GM18519 (cell line): ENCODE results near the gene OASL.

ENCODE experiments used
- ATAC-seq: cut with Tn5 transposase; IDR thresholded peaks from one replicate; pipeline ENCODE4 v1.9.1; 2021; ENCODE audit warnings: mild to moderate bottlenecking, moderate library complexity; ENCODE audit not compliant: unreplicated experiment, low FRiP score

Gene OASL

GRCh38 chr12:121018860-121019617 is 20.0 kb downstream of the OASL start:
- no peak for ATAC-seq

DNA sequence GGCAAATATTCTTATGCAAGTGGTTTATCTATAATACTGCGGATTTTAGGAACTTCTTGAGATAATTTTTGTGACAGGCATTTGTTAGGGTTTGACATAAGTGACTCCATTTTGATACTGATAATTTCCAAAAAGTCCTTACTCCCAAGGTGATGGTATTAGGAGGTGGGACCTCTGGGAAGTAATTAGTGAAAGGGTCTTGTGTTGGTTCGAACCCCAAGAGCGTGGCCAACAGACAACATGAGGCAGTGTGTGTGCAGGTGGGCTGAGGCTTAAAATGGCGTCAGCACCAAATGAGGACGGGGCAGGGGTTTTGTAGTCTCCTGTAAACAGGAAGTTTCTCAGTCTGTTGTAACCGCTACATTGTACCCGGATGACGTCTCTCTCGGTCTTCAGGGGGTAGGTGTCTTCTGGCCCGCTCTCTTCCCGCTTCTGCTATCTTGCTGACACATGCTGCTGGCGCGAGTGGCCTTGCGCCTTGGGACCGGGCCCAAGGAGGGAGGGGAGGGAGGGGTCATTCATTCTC is 21.0 kb downstream of the OASL start:
- ATAC-seq = no peak

DNA sequence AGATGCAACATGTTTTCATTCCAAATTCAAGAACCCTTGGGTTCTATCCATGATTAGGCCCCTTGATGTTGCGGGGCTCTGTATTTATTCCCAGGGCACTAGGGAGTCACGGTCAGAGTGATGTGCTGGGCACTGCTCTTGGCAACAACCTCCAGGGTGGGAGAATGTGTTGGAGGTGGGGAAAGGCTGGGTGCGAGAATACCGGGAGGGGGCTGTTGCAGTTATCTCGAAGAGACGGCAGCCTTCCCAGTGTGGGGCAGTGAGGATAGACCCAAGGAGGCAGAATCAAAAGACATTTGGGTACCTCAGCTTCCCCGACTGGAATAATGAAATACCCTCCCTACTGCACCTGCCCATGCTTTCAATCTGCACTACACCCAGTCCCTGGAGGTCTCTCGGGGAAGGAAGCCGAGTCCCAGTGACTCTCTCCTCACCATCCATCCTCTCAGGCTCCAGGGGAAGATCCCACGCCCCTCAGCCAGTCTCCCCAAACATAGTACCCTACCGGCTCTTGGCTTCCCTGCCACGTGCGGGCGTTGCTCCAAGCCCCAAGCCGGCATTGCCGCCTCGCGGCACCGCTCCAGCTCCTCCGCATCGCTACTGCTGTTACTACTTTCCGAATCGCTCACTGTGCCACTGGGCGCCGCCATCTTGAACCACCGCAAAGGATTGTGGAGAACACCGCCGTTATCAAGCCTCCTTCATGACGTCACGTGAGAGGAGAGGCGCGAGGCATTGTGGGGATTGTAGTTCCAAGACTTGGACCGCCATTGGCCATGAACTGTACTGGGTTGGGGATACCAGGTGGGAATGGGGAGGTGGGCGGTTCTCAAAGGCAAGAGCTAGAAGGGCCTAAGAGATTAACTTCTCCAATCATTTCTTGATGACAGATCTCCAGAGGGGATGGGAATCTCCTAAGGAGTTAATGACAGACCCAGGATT is 22.9 kb downstream of the OASL start, which contains the start of gene C12orf43:
Gene C12orf43, minus strand, starts transcription at position 663 of the 942 bp plus-strand sequence. Its CDS starts 13 bp downstream, at position 650.
- peak; percentile 85 for ATAC-seq

DNA sequence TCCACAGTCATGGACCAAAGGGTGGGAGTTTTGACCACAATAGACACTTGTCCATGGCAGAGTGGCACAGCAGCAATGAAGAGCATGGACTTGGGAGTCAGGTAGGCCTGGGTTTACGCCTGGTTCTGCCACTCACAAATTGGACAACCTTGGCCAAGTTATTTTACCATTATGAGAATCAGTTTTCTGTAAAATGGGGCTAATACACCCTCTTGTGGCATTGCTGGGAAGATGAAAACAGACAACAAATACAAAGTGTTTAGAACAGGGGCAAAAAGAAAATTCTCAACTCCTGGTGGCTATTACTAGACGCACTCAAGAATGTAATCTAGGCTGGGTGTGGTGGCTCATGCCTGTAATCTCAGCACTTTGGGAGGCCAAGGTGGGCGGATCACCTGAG is 25.3 kb downstream of the OASL start:
- no peak for ATAC-seq

GRCh38 chr12:121011820-121012219 is 27.2 kb downstream of the OASL start:
- ATAC-seq = no peak

DNA sequence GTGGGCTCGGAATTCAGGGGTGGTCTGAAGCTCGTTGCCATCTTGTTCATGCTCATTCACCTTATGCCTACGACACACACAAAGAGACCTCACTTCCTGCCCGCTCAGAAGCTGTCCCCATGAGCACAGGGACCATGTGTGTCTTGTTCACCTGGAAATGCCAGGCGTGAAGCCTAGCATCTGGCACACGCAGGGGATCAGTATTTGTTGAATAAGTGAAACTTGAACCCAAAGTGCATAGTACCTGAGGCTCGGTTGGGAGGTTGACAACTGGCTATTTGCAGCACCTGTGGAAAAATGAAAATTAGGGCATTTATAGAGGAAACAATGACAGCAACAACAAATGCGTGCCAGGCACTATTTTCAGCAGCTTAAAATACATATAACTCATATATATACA is 28.2 kb downstream of the OASL start:
- ATAC-seq = no peak

DNA sequence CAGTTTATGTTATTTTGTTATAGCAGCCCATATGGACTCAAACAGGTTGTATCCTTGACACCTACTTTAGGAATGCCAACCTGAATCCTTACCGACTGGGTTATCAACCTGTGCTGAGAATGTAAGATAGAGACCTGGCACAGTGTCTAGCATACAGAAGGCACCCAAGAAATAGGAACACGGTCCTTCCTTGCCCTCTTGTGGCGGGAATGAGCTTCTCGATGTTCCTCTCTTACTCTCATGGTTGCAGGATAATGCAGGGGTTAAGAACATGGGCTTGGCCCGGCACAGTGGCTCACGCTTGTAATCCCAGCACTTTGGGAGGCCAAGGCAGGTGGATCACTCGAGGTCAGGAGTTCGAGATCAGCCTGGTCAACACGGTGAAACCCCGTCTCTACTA is 29.3 kb downstream of the OASL start:
- ATAC-seq = no peak

DNA sequence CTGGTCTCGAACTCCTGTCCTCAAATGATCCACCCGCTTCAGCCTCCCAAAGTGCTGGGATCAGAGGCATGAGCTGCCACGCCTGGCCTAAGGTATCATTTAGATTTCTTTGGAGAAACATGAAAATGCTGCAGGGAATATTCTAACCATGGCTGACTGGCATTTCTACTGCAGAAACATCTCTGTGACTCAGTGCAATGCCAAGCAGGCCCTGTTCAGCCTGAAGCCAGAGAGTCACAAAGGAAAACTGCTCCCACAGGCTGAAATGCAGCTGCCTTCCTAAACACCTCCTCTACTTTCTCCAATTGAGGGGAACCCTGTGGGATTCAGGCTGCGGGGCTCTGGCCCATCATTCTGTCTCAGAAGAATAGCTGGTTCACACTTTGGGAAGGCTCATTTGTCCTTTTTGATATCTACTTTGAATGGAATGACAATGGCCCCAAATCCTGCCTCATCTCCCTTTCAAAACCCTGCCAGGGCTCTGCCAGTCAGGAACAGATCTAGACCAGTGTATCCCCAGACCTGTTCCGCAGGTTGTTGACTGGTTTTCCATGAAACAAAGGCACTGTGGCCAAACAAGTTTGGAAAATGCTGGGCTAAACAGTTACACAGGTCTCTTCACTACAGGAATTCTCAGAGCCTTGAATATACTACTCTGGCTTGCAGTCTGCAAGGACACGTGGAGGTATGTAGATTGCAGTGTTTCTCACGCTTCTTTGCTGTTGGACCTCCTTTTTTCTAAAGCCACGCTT is 30.5 kb downstream of the OASL start:
- ATAC-seq = no peak

GRCh38 chr12:121005346-121005815 is 33.7 kb downstream of the OASL start:
- ATAC-seq = no peak

DNA sequence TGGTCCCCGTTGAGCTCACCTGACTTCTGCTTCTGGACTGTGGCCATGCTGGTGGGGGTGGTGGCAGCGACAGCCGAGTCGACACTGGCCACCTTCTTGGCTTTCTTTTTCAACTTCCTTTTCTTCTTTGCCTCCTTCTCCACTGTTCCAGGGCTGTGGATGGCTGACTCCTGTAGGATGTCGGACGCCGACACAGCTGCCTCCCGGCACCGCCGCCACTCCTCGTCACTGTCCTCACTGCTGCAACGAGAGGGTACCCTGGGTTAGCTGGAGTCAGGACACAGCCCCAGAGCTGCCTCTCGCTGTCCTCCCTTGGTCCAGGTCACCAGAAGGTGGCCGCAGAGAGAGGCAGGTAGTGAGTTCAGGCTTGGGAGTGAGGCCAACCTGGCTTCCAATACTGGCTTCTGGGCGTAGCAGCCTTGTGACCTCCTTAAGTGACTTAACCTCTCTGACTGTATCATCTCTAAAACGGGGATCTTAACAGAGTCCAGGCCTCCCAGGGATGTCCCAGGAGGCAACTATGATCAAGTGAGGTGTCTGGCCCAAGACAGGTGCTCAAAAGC is 34.7 kb downstream of the OASL start:
- ATAC-seq = no peak

DNA sequence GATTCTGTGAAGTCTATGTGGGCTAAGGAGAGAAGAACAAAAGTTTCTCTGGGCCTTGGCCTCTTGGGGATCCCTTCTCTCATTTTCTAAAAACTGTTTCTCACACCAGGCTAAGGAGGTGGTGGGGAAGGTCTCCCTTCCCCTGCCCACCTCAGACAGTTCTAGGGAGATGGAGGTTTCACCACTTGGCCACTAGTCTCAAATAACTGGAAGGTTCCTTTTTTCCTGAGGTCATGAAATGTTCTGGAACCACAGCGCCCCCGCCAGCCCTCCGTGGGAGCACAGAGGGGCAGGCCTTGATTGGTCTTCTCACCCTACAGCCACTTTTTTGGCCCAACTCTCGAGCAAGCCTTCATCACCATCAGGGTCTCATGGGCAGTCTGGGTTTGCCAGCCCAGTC is 35.4 kb downstream of the OASL start:
- ATAC-seq = no peak

GRCh38 chr12:121001841-121002483 is 37.1 kb downstream of the OASL start:
- no peak for ATAC-seq

DNA sequence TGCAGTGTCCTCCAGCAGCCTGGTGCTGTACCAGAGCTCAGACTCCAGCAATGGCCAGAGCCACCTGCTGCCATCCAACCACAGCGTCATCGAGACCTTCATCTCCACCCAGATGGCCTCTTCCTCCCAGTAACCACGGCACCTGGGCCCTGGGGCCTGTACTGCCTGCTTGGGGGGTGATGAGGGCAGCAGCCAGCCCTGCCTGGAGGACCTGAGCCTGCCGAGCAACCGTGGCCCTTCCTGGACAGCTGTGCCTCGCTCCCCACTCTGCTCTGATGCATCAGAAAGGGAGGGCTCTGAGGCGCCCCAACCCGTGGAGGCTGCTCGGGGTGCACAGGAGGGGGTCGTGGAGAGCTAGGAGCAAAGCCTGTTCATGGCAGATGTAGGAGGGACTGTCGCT is 38.0 kb downstream of the OASL start:
- no peak for ATAC-seq

DNA sequence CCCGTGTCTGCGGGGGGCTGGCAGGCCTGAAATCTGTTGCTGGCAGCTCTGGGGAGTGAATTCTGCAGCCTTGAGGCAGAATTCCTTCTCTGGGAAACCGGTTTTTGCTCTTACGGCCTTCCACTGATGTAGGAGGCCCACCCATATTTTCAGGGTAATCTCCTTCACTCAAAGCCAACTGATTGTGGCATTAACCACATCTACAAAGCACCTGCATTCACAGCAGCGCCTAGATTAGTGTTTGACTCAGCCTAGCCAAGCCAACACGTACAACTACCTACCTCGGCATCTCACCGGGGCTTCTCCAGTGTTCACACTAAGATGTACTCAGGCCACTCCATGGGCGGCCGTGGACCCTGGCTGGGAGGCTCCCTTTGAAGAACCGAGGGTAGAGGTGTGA is 38.5 kb downstream of the OASL start:
- ATAC-seq = no peak

DNA sequence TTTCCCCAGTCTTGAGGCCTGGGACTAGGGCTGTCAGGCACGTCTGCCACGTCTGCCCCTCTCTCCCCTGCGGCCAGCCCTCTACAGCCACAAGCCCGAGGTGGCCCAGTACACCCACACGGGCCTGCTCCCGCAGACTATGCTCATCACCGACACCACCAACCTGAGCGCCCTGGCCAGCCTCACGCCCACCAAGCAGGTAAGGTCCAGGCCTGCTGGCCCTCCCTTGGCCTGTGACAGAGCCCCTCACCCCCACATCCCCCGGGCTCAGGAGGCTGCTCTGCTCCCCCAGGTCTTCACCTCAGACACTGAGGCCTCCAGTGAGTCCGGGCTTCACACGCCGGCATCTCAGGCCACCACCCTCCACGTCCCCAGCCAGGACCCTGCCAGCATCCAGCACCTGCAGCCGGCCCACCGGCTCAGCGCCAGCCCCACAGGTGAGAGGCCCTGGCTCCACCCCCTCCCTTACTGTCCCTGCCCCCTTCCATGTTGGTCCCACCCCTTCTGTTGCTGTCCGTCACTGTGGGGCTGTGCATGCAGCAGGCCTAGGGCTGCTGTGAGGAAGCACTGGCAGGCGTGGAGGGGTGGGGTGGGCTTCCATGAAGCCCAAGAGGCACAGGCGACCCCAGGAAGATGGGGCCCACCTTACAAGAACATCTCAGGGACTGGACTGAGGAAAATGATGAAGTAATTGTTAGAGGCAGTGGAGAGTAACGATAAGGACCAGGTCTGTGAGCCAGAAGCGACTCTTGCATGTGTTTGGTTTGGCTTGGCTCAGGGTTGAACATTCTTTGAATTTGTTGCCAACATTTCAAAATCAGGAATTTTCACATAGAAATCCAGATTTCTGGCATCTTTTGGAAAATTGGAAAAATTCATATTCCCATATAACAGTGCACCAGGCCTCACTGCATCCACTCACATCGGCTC is 39.6 kb downstream of the OASL start:
- ATAC-seq = no peak

GRCh38 chr12:120998435-120998834 is 40.6 kb downstream of the OASL start:
- ATAC-seq = no peak

DNA sequence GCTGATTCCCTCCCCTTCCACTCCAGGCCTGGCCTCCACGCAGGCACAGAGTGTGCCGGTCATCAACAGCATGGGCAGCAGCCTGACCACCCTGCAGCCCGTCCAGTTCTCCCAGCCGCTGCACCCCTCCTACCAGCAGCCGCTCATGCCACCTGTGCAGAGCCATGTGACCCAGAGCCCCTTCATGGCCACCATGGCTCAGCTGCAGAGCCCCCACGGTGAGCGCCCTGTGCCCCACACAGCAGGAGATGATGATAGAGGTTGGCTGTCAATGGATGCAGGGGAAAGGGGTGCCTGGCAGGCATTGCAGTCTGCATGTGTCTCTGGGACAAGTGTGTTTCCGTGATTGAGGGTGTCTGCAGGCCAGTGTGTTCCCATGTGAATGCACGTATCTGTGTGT is 41.6 kb downstream of the OASL start:
- ATAC-seq = no peak

DNA sequence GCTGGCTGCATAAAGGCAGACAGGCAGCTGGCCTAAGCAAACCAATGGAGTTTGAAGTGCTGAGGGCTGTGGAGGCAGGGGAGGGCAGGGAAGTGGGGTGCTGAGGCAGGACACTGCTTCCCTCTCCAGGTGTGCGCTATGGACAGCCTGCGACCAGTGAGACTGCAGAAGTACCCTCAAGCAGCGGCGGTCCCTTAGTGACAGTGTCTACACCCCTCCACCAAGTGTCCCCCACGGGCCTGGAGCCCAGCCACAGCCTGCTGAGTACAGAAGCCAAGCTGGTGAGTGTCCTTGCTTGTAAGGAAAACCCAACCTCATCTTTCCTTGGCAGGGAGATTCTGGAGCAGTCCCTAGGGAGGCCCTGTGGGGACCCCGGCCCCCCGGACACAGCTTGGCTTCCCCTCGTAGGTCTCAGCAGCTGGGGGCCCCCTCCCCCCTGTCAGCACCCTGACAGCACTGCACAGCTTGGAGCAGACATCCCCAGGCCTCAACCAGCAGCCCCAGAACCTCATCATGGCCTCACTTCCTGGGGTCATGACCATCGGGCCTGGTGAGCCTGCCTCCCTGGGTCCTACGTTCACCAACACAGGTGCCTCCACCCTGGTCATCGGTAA is 42.8 kb downstream of the OASL start:
- no peak for ATAC-seq
